Renal pelvis (tissue), 4 donors: ENCODE results near the gene ATF6. TPM values are rescaled to one million over a fixed set of nuclear protein-coding genes. Genes with fewer than 3 reads are reported as not detected.

Experiments used
- DNase-seq: peaks from one replicate; pipeline ENCODE4 v3.0.0-alpha.2; 2013
- polyA plus RNA-seq, 3 donors: library from polyadenylated mRNA; unstranded; fragments of 120-200 nt; gene quantifications; one replicate each; pipeline ENCODE4 v1.2.1, GENCODE V29; 2013; ENCODE audit not compliant: insufficient read length in 3 of 3

The ATF6 gene
- polyA plus RNA-seq, 3 donors = 26.6 to 32.6 (median 27.5) TPM

DNA sequence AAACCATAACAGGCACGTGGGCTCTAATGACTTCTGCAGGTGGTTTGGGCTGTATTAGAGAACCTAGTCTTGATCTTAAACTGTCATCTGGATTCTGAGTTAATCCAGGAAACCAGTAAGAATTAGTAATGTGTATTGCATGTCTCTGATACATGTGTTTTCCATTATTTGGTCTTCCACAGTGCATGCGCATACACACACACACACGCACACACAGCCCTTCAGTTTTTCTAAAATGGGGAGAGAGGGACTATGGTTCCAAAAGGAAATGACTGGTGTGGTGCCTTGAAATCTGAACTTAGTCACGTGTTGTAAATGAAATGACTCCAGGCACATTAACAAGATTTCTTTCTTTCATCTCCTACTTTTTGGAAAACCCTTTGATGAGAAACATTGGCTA, 190.0 kb downstream of the ATF6 start:
- DNase-seq = no peak

DNA sequence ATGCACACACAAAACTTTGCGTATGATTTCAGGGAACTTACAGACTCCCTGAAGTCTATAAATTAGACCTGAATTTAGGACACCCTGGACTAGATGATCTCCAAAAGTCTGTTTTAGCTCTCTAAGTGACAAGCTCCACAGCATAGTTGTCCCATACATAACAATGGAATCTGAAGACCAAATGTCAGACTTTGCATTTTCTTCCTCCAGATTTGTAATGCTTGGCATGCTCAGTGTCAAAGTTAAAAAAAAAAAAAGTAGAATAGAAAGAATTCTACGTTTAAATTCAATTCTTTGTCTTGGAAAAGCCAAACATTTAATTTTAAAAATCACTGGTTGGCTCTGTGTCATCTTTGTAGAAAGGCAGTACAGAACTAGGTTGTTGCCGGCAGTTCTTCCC, 190.8 kb downstream of the ATF6 start:
- no peak for DNase-seq

DNA sequence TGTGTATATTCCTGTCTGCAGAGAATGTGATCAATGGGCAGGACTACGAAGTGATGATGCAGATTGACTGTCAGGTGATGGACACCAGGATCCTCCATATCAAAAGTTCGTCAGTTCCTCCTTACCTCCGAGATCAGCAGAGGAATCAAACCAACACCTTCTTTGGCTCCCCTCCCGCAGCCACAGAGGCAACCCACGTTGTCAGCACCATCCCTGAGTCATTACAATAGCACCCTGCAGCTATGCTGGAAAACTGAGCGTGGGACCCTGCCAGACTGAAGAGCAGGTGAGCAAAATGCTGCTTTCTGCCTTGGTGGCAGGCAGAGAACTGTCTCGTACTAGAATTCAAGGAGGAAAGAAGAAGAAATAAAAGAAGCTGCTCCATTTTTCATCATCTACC, 192.3 kb downstream of the ATF6 start:
- DNase-seq = no peak

DNA sequence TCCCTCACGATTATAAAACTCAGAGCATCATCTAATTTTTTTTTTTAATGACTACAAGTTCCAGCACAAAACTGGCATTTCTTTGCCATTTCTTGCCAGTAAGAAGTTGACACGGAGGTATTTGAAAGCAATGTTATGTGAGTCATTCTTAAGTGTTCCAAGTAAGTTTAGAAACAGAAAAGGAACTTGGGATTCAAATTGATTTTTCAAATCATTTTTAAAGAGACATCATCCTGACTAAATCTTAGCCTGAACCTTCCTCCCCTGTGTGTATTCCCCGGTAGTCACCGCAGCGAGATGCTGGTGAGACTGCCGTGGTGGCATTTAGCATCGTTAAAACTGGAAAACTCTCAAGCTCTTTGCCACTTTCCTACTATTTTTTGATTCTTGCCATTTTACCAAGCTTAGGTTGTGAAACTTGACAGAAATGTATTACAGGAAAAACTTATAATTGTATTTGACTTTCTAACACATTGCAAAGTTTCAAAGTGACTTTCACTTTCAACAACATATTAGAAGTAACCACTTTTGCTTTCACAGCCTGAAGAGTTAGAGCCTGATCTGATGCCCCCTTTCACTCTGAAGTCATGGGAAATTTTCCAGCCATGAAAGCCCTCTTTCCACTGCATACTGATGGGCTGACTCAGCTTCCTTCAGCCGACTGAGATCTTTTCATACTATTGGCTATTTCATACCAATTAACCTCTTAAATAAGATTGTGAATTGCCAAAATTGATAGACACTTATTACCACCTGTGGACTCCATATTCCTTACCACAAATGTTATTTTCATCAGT, 196.2 kb downstream of the ATF6 start:
- no peak for DNase-seq

DNA sequence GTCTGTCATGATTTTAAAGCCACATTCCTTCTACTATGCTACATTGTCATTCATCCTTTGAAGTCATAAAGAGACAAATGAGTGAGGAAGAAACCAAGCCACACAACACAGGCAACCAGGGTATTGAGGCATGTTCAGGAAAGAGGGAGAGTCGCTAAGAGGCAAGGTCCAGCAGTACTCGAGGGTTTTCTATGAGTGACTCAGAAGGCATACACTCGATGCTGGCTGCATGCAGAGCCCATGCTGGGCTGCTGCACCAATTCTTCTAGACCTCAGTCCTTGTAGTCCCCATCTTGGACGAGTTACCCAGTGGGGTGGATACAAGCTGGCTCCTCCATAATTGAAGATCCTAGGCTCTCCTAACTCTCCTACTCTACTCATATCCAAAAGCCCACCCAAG, 199.9 kb downstream of the ATF6 start:
- no peak for DNase-seq

DNA sequence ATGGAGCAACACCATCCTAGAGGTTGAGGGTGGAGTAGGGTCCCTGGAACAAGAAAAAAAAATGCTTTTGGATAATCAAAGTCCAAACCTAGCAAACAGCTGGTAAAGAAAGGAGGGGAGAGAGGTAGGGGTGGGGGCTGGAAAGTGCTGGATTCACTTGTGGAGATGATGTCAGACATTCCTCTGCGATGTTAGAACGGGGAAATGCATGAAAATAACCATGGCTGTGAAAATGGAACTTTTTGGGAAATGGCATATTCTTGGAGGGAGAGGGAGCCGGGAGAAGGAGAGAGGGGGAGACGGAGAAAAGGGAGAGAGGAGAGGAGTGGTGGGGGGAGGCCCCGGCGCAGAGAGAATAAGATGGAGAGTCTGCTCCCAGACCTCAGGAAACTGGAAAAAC, 203.9 kb downstream of the ATF6 start:
- DNase-seq = no peak

DNA sequence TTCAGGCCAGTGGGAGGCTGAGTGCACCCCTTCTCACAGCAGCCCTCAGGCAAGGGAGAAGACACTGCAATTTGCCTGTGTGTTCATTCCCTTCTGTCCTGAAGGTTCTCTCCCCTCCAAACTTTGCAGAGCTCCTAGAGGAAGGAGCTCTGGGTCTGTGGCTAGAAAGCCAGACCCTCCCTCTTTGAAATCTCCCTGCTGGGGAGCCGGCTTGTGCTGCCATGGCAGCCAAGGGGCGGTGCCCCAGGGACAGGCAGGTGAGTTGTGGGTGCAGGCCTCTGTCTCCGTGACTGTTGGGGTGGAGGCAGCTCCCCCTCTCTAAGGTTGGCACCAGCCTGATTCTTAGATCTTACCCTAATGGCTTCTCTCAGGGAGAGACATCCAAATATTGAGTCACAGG, 204.5 kb downstream of the ATF6 start:
- no peak for DNase-seq

DNA sequence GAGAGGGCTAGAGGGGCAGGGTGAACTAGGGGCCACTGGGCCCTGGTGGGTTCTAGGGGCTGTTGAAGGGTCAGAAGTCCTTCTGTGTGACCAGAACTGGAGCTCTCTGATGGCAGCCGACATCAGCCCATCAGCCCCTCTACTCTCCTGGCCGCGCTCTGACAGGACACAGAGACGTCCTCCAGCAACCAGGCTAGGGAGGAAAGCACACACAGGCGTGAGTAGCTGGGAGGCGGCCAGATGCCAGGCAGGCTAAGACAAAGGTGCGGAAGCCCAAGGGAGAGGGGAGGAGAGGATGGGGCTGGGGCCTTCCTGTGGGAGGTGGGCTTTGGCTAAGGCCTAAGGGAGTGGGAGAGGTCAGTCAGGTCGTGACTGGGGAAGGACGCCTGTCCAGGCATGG, 206.7 kb downstream of the ATF6 start:
- no peak for DNase-seq

DNA sequence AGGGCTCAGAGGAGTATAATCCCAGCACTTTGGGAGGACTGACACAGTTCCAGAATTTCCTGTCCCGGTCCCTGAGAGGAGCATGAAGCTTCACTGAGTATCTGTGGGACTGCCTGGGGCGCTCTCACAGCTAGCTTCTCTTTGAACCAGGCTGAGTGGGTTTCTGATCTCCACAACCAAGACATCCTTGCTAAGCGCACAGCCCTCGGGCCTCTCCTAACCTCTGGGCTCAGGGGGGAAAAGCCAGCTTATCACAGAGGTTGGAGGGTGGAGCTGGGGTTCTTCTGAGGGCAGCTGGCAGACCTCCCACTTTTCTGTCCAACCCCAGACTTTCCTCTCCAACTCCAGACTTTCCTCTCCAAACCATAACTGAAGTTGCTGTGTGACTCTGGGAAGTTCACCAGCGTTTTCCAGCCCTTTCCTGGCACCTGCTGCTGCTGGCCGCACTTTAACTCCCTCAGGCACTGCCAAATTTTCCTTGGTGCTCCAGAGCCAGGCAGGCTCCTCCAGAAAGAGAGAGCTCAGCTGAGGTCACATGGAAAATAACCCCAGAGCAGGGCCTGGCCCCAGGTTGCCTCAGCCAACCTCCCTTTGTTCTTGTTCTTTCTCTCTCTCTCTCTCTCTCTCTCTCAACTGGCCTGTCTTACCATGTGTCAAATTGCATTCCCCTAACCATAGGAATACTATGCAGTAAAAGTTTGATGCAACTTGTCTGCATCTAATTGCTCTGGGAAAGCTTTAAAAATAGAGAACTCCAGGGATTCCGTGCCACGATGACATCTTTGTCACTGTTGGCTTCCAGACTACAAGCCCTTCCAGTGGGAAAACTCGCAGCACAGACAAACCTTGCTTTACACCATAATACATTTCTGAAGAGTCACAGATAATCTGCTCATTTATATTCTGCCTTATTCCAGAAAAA, 208.1 kb downstream of the ATF6 start:
- no peak for DNase-seq

DNA sequence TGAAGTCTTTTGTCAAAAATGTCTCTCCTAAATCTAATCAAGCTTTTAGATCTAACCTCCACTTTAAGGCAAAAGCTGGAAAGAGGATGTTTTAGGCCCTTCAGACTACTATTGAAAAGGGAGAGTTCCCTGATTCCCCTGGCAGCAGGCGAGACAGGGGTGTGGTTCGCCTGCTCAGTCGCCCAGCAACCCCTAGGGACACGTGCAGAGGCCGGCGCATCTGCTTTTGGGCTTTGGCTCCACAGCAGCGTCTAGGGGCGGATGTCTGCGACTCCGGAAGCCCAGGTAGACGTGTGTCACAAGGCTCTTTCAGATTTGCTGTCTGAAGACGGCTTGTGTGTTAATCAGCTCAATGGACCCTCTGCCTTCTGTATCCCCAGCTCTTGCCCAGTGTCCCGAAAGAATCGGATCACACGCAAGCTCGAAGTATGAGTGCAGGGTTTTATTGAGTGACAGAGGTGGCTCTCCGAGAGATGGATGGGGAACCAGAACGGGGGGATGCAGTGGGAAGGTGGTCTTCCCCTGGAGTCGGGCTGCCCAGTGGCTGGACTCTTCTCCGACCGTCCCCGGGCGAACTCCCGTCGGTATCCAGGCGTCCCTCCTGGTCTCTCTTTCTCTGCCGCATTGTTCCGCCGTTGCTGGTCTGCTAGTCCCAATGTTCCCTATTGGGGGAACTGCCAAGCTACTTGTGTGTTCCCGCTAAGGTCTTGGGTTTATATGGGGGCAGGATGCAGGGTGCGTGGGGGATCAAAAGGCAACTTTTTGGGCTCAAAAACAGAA, 212.1 kb downstream of the ATF6 start:
- no peak for DNase-seq

DNA sequence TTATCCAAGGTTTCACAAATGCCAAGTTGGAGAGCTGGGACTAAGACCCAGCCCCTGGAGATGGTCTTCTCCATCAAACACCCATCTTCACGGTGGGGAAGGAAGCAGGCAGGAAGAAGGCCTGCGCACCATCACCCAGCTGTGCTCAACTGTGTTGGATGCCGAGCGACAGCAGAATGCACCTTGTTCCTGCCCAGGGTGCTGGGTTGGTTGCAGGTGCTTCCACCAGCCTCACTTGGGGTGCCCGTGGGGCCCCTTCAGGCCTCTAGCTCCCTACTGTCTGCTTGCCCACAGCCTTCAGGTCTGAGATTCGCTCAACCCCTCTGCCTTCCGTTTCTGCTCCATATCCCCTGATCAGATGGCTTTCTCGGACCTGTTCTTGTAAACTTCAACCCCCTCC, 215.0 kb downstream of the ATF6 start:
- no peak for DNase-seq

DNA sequence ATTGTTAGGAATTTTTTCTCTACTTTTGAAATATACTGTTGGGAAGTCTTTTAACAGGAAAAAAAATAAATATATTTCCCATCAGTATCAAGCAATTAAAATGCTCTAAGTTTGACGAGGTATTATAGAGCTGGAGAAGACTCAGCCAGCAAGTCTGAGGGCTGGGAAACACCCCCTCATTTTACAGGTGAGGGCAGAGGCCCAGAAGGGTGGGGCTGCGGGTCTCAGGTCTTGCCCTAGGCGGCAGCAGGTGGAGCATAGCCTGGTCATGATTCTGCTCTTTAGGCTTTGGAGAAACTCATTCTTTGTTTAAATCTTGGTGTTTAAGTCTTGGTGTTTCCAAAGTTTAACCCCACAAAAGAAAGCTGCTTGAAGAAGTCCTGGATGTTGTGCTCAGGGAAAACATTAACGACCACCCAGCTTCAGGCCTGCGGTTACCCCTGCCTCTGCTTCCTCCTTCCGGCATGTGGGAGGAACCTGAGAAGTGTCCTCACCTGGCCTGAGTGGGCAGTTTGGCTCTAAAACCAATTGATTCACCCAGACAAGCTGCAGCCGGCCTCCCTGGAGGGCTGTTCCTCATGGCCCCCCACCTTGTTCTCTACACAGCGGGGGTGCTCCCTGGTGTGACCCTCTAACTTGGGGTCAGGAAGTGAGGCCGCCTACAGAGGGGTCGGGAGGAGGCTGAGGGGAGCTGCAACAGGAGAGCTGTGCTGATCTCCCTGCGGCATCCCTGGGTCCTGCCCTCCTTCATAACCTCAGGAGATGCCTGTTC, 215.8 kb downstream of the ATF6 start:
- DNase-seq = no peak

DNA sequence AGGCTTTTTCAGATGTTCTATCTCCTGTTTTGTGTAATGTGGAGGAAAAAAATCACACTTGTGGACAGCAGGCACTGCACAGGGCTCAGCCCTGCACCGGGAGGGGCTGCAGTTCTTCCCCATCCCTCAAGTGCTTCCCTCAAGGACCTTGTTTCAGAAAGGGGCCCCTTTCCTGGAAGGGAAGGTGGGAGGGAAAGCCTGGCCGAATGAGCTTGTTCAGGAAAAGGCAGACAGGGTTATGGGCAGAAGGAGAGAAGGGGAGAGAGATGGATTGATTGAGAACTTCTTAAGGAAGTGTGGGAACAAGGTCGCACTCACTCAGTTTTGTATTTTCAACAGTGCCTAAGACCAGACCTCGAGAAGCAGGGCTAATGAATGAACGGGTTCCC, 216.4 kb downstream of the ATF6 start:
- DNase-seq = no peak

DNA sequence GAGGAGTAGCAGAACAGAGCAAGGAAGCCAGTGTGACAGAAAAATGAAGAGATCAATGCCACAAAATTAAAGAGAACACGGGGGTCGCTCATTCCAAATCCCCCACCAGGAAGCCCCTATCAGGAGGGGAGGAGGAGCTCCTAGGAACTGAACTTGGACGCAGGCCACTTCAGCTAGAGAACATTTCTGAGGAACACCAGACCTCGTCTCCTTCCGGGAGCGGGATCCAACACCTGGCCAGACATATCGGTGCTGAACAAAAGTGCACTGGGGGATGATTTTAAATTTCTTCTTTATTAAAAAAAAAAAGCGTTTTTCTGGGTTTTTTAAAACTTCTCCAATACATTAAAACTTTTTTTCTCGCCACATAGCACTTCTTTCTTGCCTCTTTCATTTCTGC, 216.8 kb downstream of the ATF6 start:
- DNase-seq = no peak

DNA sequence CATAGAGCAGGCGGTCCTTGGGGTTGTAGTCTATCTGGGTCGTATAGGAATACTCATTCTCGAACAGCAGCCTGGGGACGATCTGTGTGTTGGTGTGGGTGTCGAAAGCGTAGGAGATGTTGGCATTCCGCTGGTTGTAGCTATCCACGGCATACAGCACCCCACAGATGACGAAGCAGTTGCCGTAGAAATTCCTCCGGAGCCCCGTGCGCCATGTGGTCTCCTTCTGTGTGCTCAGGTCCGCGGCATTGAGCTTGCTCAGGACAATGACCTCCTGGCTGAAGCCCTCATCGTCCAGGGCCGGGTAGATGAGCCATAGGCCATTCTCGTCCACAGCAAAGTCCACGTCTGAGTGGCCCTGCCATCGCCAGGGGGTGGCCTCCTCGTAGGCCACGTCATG, 217.6 kb downstream of the ATF6 start:
- DNase-seq = no peak

DNA sequence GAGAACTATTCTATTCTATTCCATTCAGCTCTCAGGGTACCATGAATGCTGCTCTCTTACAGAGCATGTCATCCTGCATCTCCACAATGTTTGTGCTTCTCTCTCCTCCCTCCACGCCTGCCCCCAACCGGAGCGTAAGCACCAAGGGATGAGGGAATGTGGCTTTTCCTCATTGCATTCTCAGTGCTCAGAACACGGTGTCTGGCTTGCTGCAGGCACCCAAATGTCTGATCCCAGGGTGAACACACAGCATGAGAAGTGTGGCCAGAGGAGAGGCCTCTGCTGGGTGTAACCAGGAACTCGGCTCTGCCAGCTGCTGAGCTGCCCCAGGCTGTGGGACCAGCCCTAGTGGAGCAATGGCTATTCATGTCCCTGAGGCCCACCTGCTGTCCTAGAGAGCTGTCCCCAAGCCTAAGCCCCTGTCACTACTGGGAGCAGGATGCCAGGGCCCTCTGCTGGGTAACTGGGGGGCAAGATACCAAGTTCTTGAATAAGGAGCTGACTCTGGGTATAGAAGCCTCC, 219.2 kb downstream of the ATF6 start:
- no peak for DNase-seq

DNA sequence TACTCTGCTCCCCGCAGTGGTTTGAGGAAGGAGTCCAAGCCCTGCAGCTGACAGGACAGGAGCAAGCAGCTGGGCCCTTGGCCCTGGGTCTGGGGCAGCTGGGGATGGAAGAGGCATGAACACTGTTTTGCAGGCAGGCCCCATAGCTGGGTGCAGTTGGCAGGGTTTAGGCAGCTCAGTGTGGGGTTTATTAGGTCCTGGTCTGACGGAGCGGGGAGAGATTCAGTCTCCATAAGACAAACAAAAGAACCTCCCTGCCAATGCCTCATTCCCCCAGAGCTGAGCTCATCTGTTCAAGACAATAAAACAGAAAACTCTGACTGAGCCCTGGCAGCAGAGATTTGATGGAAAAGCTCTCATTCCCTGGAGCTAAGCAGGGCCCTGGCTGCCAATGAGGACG, 220.2 kb downstream of the ATF6 start:
- no peak for DNase-seq

DNA sequence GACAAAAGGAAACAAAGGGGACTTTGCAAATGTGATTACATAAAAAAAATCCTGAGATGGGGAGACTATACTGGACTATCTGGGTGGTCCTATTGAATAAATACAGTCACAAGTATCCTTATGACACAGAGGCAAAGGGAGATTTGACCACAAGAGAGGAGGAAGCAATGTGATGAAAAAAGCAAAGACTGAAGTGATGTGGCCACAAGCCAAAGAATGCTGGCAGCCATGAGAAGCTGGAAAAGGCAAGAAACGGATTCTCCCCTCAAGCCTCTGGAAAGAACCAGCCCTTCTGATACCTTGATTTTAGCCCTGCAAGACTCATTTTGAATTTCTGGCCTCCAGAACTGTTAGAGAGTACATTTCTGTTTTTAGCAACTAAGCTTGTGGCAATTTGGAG, 221.2 kb downstream of the ATF6 start:
- no peak for DNase-seq

DNA sequence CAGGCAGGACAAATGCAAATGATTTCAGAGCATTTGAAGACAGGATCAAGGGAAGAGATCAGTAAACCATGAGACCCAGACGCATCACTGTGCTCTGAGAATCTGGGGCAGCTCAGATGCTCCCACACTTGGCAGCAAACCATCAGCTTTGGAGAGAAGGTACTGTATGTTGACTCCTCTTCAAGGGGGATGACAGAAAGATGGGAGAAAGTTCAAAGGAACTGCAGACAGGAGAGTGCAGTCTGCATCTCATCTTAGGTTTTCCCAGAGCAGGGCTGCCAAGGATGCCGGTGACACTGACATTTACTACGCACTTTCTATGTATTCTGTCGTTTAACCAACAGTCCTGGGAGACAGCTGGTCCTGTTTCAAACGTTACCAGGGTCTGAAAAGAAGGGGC, 221.8 kb downstream of the ATF6 start:
- no peak for DNase-seq

DNA sequence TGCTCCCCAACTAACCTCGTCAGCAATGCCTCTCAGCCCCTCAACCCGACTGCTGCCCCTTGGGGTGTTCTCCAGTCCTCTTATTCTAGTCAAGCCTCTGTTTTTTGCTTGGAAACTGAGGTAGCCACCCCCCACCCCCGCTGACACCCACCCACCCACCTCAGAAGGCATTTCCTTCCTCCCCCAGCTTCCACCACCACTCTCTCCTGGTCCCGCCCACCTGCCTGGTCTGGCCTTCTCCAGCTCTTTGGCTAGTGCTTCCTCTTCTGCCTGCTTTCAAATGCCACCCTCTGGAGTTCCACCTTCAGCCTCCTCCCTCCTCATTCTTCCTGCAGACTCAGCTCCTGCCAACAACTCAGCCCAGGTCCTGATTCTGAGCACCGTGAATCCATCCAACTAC, 222.3 kb downstream of the ATF6 start:
- no peak for DNase-seq

DNA sequence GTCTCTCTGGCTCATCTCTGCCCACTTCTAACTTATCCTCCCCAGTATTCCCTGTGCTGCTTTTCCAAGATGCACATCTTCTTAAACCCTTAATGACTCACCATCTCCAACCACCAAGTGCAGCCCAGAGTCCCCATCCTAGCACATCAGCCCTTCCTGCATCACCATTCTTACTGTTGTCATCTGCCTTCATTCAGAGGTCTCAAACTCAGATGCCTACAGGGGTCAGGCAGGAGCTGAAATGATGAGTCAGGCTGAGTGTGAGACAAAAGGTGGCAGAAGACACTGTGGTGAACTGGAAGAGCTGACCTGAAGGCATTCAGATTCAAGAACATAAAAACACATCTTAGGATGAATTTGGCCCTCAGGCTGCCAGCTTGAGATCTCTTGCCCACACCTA, 223.0 kb downstream of the ATF6 start:
- no peak for DNase-seq

DNA sequence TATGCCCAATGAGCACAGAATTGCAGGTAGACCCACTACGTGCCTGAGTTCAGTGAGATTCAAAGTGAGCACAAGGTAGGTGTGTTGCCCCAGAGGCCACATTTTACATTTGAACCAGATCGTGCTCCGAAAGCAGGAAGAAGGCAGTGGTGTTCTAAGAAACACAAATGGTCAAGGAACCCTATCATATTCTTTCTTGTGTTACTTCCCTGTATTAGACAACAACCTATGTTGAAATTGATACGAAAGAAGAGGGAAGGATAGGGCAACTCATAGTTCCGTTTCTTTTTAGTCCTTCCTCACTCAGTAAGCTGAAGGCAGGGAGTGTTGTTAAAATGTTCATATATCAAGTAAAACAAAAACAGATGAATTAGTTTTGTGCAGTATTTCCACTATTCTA, 223.7 kb downstream of the ATF6 start:
- no peak for DNase-seq
